ENCODE measurements around the gene PKM.

Gene PKM

DNA sequence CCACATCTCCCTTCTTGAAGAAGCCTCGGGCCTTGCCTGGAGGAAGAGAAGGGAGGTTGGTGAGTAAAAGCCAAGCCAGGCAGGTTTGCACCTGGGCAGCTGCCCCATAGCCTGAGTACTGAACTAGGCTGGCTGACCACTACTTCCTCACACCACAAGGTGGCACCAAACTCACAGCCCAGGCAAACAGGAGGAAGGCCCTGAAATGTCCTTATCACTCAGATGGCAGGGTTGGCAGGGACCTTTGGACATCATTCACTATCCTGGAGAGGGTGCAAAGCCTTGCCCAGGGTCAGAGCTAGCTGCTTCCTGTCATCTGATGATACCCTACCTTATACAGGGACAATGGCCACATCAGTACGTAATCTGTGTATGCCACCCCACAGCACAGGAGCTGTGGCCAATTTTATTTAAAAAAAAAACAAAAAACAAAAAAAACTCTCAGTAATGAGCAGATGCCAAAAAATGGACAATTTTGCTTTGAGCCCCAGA is 31.2 kb downstream of the PKM start:
- peak; percentile 76 for DNase-seq

DNA sequence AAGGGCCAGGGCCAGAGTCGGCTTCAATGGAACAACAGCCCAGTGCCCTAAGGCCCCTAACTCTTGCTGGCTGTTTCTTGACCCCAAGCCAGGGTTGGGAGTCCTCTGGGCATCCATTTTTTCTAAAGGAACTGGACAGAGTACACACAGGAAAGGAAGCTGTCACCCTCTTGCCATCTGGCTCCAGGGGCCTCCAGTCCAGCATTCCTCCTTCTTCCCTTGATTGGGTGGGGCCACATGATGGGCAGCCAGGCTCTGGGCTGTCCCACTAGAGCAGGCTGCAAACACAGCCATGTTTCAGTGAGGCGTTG is 31.8 kb downstream of the PKM start:
- DNase-seq = no peak

DNA sequence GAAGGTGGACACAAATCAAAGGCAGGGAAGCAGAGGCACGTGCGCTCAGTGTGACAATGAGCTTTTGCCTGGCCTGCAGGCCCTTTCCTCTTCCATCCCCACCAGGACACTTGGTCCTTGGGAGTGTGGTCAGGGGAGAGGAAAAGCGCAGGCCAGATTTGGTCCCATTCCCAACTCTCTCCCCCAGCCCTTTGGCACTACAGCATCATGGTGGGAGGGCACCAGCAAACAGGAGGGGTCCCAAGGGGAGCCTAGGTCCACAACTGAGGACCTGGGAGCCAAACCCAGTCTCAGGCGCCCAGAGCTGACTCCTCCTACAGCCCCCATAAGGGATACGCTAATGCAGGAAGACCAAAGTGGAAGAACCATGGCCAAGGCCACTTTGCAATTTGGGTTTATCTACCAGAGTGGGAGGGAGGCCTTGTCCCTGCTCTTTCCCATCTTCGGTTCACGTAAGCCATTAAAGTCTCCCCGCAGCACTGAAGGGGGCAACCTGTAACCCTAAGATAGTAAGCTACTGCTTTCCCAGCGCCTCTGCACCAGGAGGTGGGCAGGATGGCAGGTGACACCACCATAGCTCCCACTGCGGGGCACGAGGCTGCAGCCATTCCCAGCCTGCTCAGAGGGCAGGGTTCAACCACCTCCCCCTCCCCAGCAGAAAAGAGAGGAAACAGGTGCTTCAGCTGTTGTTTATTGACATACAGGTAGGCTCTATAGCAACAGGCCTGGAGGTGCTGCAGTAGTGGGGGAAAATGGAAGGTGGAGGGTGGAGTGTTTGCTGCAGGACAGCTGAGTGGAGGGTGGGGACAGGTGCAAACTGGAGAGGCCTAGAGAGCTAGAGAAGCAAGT is 32.4 kb downstream of the PKM start:
- no peak for DNase-seq

DNA sequence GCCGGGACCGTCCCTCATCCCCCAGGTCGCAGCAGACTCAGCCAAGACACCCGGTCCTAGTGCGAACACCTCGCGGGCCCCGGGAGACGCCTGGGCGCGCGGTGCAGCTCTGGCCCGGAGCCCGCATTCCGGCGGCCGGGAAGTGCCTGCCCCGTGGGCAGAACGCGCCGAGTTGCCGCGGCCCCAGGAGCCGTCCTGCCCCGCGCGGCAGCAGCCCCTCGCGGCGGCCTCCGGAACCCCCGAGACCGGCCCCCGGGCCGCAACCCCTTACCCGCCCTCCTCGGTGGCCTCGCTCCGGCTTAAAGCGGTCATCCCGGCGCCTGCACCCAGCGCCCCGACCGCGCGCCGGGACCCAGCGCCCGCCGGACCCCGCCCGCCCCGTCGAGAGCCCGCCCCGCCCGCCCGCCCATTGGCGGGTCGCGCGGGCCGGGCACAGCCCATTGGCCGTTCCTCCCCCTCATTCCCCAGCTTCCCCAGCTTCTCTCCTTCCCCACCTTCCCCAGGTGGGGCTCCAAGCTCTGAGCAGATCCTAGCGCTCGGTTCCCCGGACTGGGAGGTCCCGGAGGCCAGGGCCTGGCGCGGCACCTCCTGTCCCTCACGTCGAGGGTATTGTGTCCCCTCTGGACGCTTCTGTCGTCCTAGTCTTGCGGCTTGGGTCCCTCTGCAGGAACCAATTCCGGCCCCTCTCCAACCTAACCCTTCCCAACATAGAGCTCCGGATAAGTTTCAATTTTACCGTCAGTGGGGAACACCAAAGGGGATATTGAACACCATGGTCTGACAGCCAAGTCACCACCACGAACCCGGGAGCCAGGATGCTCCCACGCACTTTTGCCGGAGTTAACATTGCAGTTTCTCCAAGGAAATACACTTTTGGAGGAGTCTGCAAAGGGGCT is 33.3 kb downstream of the PKM start, which contains the start of gene GRAMD2A:
Gene GRAMD2A, minus strand, starts transcription at position 328 of the 896 bp plus-strand sequence.
- peak; percentile 73 for DNase-seq

DNA sequence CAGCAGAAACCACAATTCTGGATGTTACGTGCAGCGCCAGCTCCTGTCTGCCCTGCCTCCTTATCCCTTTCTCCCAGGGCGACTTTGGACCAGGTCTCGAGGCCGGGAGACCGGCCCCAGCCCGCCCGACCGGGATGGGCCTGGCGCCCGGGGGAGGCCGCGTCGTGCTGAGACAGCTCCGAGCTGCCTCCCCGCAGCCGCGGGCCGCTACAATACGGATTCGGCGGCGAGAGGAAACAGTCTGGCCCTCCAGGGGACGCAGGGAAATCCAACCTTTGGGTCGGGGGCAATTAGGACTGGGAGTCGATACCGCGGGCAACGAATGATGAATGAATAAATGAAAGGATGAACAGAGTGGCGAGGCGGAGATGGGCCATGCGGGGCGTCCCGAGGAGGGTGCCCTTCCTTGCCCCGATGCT is 33.9 kb downstream of the PKM start:
- no peak for DNase-seq

DNA sequence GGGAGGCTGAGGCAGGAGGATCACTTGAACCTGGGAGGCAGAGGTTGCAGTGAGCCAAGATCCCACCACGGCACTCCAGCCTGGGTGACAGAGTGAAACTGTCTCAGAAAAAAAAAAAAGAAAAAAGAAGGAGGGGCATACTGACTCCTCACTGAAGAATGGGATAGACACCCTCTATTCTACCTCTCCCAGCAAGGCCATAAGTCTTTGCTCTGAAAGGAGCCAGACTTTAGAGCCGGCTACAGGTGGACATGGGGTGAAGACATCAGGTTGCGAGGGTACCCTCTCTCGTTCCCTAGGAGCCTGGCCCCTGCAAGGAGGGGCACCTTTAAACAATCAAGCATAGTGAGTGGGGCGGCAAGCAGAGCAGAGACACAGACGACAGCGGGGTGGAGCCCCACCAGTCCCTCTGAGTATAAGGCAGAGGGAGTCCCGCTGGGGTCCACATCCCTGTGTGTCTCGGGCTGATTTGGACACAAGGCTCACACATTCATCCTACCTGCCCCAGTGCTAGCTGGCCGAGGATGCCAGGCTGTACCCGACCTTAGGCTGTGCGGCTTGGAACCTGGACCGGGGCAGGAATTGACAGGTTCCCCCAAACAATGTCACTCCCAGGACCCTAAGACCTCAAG is 34.5 kb downstream of the PKM start:
- DNase-seq = no peak

DNA sequence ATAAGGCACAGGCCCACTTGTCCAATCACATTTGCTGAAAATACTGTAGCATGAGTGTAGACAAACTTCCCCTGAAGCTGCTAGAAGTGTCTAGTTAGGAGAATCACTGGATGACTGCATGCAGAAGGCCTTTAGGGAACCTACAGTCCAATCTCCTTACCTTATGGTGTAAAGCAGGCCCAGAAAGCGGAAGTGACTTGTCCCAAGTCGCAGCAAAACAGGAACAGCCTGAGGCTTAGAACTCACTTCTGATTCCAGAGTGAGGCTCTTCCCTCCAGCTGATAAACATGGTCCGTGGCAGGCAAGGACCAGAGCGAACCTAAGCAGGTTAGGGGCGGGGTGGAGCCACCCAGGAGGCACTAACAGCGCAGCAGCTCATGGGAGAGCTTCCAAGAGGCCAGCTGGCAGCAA is 35.9 kb downstream of the PKM start:
- DNase-seq = no peak

DNA sequence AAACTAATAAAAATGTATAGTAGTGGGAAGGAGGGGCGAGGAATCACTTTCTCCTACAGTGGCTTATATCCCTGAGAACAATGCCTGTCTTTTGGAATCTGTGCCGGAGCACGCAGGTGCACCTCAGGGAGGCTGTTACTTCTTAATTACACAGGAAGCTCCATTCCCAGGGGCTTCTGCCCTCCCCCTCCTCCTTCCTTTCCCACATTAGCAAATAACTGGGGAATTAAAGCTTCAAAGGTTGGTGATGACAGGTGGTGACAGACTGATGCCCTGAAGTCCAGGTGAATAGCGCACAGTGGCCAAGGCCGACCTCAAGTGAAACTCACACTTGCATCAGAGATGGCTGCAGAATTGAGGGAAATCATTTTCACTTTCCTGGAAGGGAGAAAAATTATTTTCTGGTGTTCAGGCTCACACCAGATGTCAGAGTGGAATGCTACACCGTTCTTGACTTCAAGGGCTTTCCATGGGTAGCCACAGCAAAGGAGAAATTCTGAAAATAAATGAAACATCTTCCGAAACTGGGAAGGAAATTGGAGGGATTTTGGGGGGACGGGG is 37.1 kb downstream of the PKM start:
- DNase-seq = no peak

DNA sequence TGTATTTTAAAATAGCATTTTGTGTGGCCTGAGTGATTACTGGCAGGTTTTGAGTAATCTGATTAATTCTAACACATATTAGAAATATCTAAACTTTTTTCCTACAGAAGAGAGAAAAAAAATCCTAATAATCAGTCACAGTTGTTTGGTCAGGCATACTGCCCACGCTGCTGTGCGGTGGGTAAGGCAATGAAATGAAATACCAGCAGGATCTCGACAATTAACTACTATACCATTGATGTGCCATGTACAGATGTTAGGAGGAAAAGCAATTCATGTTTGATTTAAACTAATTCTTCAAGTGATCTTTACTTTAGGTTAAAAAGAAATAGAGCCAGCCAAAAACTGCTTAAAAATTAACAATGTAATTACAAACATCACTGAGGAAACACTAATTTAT is 38.6 kb downstream of the PKM start:
- no peak for DNase-seq

DNA sequence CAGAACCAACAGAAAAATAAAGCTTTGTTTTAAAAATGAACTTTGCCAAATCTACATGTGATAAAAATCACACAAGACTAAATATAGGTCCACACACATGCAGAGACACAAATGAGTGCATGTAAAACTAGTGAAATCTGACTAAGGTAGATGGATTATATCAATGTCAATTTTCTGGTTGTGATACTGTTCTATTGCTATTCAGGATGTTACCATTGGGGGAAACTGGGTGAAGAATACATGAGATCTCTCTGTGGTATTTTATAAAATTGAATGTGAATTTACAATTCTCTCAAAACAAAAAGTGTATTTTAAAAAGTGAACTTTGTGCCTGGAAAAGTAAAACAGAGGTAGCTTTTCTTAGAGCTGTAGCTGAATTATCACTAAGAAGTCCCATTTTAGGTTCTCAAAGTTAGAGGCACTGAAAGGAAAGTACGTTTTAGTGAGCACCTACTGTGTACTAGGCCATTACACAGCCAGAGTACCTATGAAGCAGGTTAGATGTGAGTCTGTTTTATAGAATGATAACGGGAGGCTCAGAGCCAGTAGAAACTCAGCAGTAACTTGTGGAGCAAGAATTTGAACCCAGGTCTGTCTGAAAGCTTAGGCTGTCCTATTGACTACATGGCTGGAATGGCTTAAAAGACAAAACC is 41.6 kb downstream of the PKM start:
- no peak for DNase-seq

DNA sequence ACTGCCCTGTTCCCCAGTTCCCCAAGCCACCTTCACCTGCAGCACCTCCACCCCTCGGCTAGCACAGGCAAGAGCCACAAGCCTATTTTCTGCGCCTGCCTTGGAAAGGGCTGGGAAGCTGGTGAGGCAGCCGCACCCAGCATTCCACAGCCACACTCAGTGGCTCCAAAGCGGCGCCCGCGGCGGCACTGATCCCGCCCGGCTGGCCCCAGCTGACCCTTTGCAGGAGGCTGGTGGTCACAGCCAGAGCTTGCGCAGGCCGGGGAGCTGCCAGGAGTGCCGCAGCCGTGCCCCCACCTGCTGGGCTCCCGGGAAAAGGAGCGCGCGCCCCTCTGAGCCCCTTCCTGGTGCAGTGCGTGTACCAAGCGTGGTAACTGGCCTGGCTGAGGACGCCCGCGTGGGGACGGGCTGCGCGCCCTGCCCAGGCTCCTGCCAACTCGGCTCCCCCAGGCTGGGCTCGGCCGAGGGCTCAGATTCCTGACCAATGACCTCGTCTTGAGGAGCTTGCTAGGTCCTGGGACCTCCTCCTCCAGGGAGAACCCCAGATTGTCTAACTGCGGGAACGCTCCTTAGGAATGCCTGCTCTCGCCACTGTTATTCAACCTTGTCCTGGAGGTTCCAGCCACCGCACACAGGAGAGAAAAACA is 46.7 kb downstream of the PKM start:
- no peak for DNase-seq

DNA sequence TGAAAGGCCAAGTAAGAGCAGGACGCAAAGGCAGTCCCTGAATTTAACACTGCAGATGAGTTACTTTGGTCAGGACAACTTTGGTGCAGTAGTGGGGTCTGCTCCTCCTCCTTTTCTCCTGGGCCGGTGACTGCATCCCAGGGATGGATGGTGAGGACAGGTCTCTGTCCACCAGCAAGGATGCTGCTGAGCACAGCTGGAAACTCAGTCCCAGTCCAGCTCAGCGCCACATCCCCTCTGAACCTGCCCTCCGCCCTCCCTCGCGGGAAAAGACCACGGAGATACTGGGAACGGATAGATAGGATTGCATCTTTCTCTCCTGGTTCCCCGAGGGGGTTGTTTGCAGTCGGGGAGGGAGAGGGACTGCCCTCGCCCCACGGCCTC is 47.2 kb downstream of the PKM start:
- DNase-seq = no peak

DNA sequence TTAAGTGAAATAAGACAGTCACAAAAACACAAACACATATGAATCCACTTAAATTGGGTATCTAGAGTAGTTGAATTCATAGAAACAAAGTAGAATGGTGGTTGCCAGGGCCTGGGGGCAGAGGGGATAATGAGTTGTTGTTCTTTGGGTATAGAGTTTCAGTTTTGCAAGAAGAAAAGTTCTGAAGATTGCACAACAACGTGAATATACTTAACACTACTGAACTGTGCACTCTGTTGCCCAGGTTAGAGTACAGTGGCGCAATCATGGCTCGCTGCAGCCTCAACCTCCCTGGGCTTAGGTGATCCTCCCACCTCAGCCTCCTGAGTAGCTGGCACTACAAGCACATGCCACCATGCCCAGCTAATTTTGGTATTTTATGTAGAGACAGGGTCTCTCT is 48.3 kb downstream of the PKM start:
- no peak for DNase-seq

DNA sequence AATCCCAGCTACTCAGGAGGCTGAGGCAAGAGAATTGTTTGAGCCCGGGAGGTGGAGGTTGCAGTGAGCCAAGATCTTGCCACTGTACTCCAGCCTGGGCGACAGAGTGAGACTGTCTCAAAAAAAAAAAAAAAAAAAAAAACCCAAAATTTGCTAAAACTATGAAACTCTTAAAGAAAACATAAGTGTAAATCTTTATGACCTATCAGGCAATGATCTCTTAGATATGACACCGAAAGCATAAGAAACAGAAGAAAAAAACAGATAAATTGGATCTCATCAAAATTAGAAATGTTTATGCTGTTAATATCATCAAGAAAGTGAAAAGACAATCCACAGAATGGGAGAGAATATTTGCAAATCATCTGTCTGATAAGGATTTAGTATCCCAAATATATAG is 48.7 kb downstream of the PKM start:
- DNase-seq = no peak

DNA sequence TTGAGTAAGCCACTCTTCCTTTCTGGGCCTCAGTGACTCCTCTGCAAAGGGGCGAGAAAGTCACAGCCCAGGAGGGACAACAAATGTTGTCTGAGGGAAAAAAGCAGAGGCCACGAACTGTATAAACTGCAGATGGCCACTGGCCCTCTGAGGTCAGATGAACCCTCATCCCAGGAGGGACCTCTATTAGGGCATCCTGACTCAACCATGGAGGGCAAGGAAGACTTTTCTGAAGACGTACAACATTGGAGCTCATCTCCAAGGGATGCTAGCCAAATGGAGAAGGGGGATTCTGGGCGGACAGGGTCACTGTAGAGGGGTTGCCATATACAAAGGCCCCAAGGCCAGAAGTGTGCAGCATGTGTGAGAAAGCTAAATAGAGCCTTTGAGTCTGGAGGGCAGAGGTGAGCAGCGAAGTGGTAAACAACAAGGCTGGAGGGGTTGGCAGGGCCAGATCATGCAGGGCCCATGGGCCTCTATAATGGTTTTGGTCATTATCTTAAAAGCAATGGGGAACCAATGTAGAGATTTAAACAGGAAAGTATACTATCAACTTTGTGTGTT is 50.1 kb downstream of the PKM start:
- no peak for DNase-seq

DNA sequence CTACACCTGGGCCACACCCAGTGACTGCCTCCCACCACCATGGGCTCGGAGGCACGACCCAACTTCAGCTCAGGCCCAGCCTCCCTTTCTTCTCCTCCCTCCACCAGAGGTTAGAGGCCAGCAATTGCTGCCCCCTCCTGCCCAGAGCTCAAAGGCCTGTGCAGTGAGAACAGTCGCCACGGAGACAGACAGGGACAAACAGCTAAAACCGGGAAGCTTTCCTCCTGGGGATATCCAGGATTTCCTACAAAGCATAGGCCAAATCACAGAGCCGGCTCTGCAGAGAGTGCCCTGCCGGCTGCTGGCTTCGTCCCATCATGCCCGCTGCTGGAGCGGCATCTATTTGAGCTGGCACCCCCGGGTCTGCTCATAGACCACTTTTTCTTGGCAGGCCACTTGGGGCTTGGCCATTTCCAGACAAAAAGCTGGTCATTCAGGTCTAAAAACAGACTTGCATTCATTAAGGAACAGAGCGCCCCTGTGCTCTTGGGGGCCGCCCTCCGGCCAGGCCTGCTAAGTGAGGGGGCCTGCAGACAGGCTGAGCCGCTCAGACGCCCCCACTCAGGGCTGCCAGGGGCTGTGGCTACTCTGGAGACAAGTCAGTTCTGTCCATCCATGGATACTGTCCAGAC is 50.9 kb downstream of the PKM start:
- peak; percentile 85 for DNase-seq

DNA sequence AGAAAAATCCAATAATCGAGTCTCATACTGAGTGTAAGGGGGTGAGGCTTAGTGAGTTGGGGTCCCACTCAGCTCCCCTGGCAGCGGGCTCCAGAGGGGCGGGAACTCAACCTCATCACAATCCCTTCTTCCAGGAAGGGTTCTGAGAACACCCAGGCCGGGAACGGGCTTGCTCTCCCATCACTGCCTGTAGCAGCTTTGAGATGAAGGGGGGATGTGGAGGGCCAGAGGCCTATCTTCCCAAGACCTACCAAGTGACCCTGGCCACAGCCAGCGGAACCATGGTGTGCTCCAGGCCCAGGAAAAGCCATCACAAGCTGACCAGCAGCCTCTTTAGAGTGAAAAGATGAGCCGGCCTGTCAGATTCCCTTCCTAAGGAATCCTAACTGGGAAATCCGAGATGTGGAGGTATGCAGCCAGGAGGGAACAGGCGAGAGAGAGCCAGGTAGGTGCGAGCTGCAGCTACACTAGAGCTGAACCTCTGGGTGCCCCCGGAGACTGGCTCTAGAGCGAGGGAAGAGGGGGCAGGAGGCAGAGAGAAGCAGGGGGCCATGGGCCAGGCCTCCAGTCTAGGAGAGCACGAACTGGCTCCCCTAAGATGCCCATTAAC is 51.9 kb downstream of the PKM start:
- DNase-seq = no peak

DNA sequence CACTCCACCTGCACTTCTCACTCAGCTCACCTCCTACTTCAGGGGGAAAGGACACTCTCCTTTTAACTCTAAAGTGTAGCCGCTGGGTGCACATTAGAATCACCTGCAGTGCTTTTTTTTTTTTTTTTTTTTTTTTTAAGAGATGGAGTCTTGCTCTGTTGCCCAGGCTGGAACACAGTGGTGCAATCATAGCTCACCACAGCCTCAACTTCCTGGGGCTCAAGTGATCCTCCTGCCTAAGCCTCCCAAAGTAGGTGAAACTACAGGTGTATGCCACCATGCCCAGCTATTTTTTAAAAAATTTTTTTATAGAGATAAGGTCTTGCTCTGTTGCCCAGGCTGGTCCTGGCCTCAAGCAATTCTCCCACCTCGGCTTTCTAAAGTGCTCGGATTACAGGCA is 54.2 kb downstream of the PKM start:
- no peak for DNase-seq

DNA sequence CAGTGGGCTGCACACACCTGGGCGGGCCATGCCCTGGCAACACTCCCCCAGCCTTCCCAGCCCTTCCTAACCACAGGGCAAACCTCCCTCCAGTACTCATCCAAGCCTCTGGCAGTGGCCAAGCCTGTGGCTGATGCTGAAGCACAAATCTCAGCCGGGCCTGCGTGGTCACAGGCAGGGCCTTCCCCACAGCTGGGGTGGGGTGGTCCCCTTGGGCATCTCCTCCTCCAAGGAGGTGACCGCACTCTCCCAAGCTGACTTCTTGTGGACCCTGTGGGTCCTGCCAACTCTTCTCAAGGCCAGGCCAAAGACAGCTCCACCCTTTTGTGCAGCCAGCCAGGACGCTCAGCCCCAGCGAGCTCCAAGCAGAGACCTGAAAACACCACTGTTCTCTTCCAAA is 54.8 kb downstream of the PKM start:
- DNase-seq = peak; percentile 73

DNA sequence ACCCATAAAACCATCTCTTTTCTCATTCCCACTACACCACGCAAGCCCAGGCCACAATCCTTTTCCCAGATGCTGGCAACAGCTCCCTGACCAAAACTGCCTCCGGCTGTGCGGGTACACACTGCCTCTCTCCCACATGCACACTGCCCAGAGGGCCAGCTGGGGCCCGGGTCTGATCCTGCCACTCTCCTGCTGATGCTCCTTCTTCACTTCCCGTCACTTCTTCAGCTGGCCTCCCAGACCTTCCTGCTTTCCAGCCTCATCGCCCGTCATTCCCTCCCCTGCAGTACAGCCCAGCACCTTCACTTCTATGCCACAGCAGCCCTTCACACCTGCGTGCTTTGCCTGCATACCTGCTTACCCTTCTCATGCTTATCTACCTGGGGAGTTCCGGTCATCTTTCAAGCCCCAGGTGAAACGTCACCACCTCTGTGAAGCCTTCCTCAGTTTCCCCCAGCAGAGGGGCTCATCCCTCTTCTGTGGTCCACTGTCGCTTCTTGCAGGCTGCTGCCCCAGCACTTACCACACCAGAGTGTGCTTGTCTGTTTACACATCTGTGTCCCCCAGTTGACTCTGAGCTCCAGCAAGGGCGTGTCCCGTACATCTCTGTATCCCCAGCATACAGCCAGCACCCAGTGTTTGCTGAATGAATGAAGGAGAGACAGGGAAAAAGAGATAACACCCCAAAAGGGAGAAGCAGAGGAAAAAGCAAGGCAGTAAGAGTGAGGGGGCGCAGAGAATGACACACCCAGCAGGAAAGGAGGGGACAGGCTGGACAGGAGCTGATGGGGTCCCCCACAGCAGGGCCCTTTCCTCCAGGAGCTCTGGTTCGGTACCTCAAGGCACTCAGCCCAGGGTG is 55.6 kb downstream of the PKM start:
- no peak for DNase-seq
